Epithelial cell of esophagus (primary cell): ENCODE results near the gene EFNA5.
A peak's percentile ranks its signal among the peaks of the same experiment; 100 is the strongest.

Source experiments
- DNase-seq: peaks from one replicate; pipeline ENCODE4 v3.0.0; 2010; ENCODE audit warnings: low read depth
- H3K4me3 ChIP-seq: 2 replicates; pipeline ENCODE4 v1.5.1; 2011; ENCODE audit warnings: mild to moderate bottlenecking, low read length, control low read depth
- TF ChIP-seq, protein P1 (sequence below): IDR thresholded peaks from 2 replicates; pipeline ENCODE4 v1.5.1; 2011; ENCODE audit warnings: low read depth, mild to moderate bottlenecking, low read length, control low read depth, inconsistent platforms; ENCODE audit not compliant: insufficient read depth; ENCODE audit errors: missing control alignments

EFNA5 gene

DNA sequence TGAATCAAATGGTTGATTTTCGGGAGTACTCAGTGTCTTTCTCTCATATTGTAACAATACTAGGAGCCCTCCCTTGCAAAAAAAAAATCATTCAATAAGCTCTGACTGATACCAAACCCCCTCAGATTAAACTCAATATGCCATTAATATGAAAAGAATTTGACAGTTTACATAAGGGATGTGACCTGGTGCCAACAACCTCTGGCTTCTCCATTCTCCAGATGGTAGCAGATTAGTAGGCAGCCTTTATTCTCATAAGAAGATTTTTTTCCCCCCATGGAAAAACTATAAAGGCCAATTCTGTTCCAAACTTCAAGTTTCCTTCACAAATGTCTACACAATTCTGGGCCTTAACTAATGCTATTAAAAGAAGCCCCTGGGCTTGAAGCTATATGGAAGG is 96.5 kb downstream of the EFNA5 start:
- DNase-seq = no peak
- no peak overlapping the region for H3K4me3 ChIP-seq
- TF ChIP-seq, protein P1, sequence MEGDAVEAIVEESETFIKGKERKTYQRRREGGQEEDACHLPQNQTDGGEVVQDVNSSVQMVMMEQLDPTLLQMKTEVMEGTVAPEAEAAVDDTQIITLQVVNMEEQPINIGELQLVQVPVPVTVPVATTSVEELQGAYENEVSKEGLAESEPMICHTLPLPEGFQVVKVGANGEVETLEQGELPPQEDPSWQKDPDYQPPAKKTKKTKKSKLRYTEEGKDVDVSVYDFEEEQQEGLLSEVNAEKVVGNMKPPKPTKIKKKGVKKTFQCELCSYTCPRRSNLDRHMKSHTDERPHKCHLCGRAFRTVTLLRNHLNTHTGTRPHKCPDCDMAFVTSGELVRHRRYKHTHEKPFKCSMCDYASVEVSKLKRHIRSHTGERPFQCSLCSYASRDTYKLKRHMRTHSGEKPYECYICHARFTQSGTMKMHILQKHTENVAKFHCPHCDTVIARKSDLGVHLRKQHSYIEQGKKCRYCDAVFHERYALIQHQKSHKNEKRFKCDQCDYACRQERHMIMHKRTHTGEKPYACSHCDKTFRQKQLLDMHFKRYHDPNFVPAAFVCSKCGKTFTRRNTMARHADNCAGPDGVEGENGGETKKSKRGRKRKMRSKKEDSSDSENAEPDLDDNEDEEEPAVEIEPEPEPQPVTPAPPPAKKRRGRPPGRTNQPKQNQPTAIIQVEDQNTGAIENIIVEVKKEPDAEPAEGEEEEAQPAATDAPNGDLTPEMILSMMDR = no peak

DNA sequence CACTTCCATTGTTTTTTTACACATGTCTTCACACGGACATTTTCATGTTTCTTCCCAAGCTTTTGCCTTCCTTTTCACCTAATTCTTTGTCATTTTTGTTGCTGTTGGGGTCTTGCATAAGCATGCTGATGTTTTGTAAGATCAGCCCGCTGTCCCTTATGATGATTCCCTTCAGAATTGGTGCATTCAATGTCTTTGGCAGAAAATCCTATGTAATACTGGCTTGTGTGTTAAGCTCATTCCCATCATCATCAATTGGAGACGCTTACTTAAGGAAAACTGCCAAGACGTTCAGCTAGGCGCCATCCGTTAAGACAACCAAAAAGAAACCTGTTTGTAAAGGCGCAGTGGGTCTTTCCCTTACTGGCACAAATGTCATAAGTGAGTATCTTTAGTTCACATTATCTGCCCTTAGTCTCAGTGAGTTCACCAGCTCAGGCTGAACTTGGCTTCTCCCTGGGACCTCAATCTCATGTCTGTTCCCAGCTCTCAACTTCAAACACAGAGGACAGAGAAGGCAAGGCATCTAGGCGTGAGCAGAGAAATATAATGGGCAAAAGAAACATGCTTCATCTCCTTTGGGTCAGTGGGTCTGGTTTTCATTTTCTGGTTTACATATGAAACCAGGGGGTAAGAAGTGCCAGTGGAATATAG is 97.9 kb downstream of the EFNA5 start:
- H3K4me3 ChIP-seq = no peak overlapping the region
- no peak for DNase-seq
- TF ChIP-seq, protein P1 = no peak

DNA sequence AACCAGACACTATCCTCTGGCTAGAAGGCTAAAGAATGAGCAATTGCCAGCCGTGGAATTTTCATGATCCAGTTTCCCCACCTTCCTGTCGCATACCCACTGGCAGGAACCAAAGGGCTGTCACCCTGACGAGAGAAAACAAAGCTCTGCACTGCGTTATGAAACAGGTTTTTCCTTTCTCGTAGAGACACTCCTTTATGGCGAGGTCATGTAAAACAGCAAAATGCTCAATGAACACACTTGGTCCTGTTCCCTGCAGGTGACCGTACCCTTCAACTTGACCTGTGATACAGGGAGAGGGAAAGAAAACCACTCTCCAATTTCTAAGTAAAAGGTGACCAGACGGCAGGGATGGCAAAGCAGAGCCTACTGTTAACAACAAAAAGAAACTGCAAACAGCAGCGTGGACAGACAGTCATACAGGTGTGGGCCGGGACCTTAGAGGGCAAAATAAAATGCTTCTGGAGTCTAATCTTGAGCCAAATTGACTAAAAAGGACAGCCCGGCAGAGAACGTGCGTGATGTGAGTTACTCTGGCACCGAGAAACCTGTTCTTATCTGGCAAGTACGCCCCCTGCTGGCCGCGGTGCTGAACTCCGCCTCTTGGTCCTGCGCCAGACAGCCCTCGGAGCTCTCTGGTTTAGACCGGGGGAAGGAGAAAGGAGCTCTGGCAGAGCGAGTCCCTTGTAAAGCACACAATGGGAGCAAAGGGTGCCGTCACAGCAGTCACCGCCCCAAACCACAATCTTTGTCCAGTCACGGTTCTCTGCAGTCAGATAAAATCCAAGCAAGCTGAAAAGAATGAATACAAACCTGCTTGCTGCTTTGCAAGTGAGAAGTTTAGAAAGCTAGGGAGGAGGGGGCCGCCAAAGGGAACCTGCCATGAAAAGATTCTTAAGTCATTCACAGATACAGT is 98.9 kb downstream of the EFNA5 start:
- DNase-seq = peak; percentile 99

DNA sequence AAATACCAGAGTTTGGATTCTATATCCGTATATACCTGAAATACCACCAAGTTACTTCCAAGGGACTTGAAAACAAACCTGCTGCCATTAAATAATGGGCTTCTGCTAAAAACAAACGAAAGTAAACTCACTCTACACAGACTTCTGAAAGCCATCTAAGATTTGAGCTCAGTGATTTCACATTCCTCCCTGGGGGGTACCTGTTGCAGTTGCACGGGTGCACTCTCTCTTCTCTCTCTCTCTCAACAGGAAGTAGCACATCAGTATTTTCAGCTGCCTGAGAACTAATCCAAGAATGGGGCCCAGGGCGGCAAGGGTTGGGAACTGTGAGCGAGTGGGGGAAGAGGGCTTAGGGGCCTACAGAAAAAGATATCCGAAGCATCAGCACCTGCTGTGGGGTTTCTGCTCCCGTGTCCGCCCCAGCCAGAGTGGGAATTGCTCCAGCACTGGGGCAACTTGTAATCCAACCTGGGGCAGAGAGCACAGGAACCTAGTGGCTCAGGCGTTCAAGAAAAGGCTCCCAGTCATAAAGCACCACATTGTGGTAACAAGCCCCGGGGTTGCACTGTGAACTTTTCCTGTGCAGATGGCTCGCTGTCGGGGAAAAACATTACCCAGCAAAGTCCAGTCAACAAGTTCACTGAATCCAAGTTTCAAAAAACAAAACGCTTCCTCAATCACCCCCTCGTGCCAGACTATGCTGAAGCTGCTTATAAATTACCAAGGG is 99.8 kb downstream of the EFNA5 start:
- DNase-seq = peak; percentile 48
- H3K4me3 ChIP-seq = no peak overlapping the region
- TF ChIP-seq, protein P1 = no peak

More for the DNA sequence above, 98.9 kb downstream of the EFNA5 start:
- peak overlapping the region; percentile 35 for H3K4me3 ChIP-seq
- TF ChIP-seq, protein P1 = peak; percentile 93

DNA sequence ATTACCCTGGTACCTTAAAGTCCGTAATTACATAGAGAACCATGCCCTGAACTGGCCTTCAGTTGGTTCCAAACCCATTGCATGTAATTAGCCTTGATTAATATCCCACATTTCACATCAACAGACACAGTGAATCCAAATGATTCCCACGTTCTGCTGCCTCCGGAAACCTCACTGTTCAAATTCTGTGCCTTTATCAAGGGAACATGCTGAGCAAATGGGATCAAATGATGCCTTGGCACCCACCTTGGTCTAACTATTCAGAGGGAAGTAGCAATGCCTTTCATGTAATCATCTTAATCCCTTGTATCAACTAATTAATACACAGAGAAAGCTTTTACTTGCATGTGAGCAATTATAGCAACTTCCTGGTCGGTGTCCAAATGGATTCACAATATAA is 100.6 kb downstream of the EFNA5 start:
- TF ChIP-seq, protein P1 = no peak
- DNase-seq = no peak
- H3K4me3 ChIP-seq = no peak overlapping the region

DNA sequence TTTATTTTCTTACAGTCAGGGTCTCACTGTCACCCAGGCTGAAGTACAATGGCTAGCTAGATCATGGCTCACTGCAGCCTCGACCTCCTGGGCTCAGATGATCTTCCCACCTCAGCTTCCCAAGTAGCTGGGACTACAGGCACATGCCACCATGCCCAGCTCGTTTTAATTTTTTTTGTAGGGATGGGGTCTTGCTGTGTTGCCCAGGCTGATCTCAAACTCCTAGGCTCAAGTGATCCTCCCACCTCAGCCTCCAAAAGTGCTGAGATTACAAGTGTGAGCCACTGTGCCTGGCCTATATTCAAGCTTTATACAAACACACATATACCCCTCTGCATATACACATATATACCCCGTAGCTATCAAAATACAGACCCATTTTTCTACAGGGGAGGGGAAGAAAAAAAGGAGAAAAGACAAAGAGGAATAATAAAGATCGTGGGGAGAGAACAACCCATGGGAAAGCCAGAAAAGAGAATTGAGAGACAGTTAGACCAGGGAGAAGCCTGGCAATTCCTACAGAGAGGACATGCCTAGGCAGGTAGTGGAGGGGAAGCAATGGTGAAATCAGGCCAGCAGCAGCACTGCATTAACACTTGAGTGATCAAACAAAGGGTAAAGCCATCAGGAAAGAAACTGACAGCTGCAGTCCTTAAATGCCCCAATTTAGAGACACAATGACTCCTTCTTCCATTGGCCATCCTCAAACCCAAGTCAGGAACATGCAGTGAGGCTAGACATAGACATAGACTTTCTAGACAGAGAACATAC is 102.7 kb downstream of the EFNA5 start:
- TF ChIP-seq, protein P1 = no peak
- DNase-seq = peak; percentile 91
- no peak overlapping the region for H3K4me3 ChIP-seq
